SH-SY5Y (cell line): ENCODE measurements around the gene TENT4B.

Experiments used
- GATA2 ChIP-seq: IDR thresholded peaks from 2 replicates; pipeline ENCODE4 v1.6.1; 2011; ENCODE audit warnings: mild to moderate bottlenecking, low read depth, low read length
- GATA3 ChIP-seq: IDR thresholded peaks from 2 replicates; pipeline ENCODE4 v1.6.1; 2011; ENCODE audit warnings: low read depth, mild to moderate bottlenecking, low read length, moderate library complexity

The TENT4B gene

DNA sequence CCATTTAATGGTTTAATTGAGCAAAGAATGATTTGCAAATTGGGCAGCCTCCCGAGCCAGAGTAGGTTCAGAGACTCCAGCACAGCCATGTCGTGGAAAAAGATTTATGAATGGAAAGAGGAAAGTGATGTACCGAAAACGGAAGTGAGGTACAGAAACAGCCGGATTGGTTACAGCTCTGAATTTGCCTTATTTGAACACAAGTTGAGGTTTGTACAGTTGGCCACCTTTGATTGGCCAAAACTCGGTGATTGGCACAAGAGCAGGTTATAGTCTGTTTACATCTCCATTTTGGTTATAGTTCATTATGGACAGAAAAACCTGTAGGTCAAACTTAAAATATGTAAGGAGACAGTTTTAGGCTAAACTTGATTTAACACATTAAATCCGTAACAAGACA is 44.5 kb downstream of the TENT4B start:
- no peak for TF ChIP-seq GATA2
- no peak for TF ChIP-seq GATA3

GRCh38 chr16:50198802-50199403 is 45.8 kb downstream of the TENT4B start:
- TF ChIP-seq GATA2 (no peak), GATA3 (no peak)

DNA sequence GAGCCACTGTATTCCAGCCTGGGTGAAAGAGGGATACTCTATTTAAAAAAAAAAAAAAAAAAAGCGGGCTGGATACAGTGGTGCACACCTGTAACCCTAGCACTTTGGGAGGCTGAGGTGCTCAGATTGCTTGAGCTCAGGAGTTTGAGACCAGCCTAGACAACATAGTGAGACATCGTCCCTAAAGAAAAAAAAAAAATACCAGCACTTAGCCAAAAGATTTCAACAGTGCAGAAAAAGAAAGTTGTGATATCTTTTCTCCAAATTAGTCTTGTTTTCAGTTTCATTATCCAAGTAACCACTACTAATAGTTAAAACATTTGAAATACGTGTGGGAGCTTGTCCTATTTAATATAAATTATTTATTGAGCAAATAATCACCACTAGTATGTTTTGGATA is 48.7 kb downstream of the TENT4B start:
- no peak for TF ChIP-seq GATA2
- no peak for TF ChIP-seq GATA3

GRCh38 chr16:50202926-50203624 is 50.0 kb downstream of the TENT4B start:
- TF ChIP-seq GATA3 (no peak), GATA2 (no peak)

DNA sequence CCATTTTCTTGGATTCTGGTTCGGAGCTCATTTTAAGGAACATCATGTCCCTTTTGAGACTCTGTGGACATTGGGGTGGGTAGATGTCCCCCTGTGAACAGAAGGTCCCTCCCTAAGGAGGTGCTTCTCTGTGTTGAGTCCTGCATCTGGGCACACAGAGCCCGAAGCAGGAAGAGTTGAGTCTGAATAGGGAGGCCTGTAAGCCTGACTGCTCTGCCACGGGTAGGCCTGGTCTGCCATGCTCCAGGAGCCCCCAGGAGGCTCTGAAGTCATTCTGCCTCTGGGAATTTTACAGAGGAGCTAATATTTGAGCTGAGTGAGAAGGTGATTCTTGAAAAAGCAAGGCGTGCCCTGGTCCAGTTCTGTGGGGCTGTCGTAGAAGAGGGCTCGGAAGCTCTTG is 50.6 kb downstream of the TENT4B start:
- TF ChIP-seq GATA2 (no peak), GATA3 (no peak)

DNA sequence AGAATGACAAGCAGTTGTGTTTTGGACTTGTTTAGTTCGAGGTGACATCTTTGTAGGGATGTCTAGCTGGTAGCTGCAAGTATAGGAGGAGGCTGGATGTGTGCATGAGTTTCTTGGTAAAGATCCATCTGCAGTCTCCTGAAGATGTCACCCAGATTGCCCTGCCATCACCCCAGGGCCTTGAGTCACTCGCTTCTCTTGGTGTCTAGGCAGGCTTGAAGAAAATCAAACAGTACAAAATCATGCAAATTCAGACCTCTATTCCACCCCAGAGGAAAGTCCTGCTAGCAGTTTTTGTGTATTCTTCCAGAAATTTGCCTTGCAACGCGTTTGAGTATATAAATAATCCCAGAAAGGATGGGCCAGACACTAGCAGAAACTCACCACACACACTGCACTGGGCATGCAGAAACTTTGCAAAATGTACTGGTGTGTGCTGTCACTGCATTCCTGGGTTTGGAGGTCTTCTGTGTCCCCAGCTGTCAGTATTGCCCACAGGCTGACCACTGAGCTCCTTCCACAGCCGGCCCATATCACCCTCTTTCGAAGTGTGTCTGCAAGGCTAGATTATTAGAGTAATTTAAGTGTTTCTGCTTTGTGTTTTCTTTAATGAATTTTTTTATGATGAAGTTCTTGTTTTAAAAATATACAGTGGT is 51.5 kb downstream of the TENT4B start:
- TF ChIP-seq GATA2: no peak
- no peak for TF ChIP-seq GATA3

DNA sequence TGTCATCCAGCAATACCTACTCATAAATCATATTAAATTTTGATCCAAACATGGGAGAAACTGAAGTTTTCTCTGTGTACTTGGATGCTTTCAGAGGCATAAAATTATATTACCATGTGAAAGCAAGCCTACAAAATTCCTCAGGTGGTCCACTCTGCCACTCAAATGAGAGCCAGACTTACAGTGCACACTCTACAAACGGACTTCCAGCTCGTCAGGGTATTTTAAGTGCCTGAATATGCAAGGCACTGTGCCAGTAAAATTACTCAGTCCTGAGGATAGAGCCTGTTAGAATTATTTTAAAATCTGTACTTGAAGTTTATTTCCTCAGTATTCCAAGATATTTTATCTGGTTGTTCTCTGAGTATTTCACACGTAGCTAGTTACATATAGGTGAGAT is 54.5 kb downstream of the TENT4B start:
- no peak for TF ChIP-seq GATA3
- TF ChIP-seq GATA2: no peak

GRCh38 chr16:50208460-50208931 is 55.4 kb downstream of the TENT4B start:
- TF ChIP-seq GATA3 (no peak), GATA2 (no peak)

DNA sequence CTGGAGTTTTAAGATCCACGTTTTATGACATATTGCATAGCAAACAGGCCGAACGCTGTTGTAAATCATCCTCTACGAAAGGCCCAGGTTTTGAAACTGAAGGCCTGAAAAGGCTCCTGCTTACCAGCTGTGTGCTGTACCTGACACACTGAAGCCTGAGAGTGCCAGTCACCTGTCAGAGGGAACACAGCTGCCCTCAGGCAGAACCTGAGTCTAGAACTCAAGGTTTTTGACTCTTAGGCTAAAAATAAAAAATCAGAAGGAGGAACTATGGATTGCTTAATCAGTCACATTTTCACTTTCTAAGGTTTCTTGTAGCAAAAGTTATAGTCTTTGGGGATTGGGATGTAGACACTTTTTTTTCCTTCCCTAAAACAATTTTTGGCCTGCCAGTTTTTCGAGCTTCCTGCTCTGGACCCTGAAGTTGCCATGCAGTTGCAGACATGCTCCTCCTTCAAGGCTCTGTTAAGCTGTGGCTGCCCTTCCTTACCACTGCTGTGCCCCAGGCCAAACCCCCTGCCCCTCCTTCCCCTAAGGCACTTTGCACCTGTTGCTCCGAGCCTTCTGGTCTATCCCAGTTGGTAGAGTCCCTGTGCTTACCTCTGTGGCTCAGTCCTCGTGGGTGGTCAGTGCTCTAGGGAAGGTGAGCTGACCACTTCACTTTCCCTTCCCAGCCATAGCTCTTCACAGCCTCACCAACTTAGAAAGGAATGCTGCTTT is 56.6 kb downstream of the TENT4B start:
- no peak for TF ChIP-seq GATA2
- TF ChIP-seq GATA3: no peak

DNA sequence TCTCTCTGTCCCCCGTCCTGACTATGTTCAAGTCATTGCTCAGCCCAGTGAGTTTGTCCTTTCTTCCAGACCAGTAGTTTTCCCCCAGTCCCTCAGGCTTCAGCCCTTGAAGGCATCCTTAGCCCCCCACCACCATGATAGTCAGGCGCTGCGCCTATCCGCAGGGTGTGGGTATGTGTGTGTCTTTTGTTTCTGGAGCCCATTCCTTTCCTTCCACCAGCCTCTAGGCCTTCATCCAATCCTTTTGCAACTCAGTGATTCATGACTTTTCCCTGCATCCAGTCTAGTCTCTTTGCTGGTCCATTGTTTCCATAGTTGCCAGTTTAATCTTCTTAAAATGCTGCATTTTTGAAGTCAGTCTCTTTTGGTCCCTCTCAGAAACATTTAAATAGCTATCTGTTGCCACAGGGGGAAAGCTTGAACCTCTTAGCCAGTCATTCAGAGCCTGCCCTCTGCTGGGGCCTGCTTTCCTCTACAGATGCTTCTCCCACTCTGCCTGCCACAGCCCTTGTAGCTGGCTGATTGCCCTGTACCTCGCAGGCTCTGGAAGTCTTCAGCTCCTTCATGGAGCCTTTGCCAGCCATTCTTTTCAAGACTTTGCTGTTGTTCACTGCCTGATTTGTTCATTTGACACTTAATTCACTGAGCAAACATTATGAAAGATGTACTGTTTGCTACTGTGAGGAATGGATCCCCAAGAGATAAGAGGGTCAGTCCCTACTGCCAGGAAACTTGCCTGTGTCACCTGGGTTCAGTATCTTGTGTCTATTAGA is 57.3 kb downstream of the TENT4B start:
- TF ChIP-seq GATA3: no peak
- TF ChIP-seq GATA2: 0 out of 2 replicates have a peak, but pooled peaks have one; percentile 22

GRCh38 chr16:50213939-50214519 is 60.9 kb downstream of the TENT4B start:
- 0 out of 2 replicates have a peak, but pooled peaks have one; percentile 19 for TF ChIP-seq GATA3
- 0 out of 2 replicates have a peak, but pooled peaks have one; percentile 7 for TF ChIP-seq GATA2

DNA sequence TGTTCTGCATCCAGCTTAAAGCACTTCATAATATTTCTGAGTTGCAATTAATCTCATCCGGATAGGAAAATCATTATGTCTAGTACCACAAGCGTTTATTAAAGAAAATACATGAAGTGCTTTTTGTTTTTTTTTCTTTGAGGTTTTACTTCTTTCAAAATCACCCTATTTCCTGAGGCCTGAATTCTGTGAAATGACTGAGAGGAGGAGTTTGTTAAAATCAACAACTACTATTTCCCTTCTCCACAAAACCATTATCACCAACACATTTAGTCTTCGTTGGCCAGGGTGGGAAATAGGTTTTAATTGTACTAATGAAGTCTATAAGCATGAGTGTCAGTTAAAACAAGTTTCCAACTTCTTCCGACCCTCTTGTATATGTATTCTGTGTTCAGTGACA is 62.6 kb downstream of the TENT4B start:
- TF ChIP-seq GATA2 (no peak), GATA3 (no peak)

DNA sequence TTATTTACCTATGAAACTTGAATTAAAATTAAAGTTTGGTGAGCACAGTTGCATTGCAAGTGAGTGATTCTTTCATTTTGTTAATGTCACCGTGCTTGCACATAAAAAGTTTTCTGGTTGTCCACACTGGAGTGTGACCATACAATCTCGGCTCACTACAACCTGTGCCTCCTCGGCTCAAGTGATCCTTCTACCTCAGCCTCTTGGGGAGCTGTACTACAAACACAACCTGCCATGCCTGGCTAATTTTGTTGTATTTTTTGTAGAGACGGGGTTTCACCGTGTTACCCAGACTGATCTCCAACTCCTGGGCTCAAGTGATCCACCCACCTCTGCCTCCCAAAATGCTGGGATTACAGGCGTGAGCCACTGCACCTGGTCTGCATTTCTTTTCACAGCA is 63.1 kb downstream of the TENT4B start:
- TF ChIP-seq GATA3 (no peak), GATA2 (no peak)
